ENCODE data around the gene MAGEL2. TPM values are rescaled to one million over a fixed set of nuclear protein-coding genes. Genes with fewer than 3 reads are reported as not detected.
"Not testable (repeated sequence)": the region's sequence is repeated elsewhere in the genome, so short reads cannot be mapped to it uniquely, and the experiment has no call there.

MAGEL2 gene
- total and polyA plus RNA-seq, 2 experiments from 2014 or later: 6.1 to 10.2 TPM

- no peak for DNase-seq (ENCODE audit: low read depth in 1 of 2, low spot score in 1 of 2)
- Histone ChIP-seq H3K27me3 (no peaks in the 10 kb centered on the region), H3K27ac (no peak overlapping the region), H3K36me3 (no peaks in the 10 kb centered on the region), H3K4me3 (no peak overlapping the region), H3K9me3 (ENCODE audit: low read depth) (no peaks in the 10 kb centered on the region), H3K4me1 (ENCODE audit: low read depth) (no peaks in the 10 kb centered on the region)
- TF ChIP-seq CTCF (IDR thresholded peaks at IDR 0.05; ENCODE audit: low read depth, low read length): no peak
These were observed 41.4 kb downstream of the MAGEL2 start for GRCh38 chr15:23606226-23606625.

- Histone ChIP-seq H3K36me3 (no peaks in the 10 kb centered on the region), H3K9me3 (ENCODE audit: low read depth) (no peaks in the 10 kb centered on the region), H3K27ac (no peak overlapping the region), H3K4me3 (no peak overlapping the region), H3K4me1 (ENCODE audit: low read depth) (no peaks in the 10 kb centered on the region), H3K27me3 (no peaks in the 10 kb centered on the region)
- DNase-seq (ENCODE audit: low read depth in 1 of 2, low spot score in 1 of 2): no peak
- TF ChIP-seq CTCF (IDR thresholded peaks at IDR 0.05; ENCODE audit: low read depth, low read length): no peak
These were observed 45.5 kb downstream of the MAGEL2 start for GRCh38 chr15:23602124-23602523.

GRCh38 chr15:23599053-23599452, 48.6 kb downstream of the MAGEL2 start:
- no peaks in the 10 kb centered on the region for H3K27me3 ChIP-seq
- H3K4me1 ChIP-seq (ENCODE audit: low read depth): no peaks in the 10 kb centered on the region
- no peak for DNase-seq (ENCODE audit: low read depth in 1 of 2, low spot score in 1 of 2)
- no peak for TF ChIP-seq CTCF (IDR thresholded peaks at IDR 0.05; ENCODE audit: low read depth, low read length)
- H3K9me3 ChIP-seq (ENCODE audit: low read depth): no peaks in the 10 kb centered on the region
- no peak overlapping the region for H3K27ac ChIP-seq
- H3K4me3 ChIP-seq: no peak overlapping the region
- H3K36me3 ChIP-seq: no peaks in the 10 kb centered on the region

- H3K27me3 ChIP-seq; H3K27ac ChIP-seq; H3K36me3 ChIP-seq; DNase-seq (ENCODE audit: low read depth in 1 of 2, low spot score in 1 of 2); H3K4me3 ChIP-seq; H3K9me3 ChIP-seq (ENCODE audit: low read depth); H3K4me1 ChIP-seq (ENCODE audit: low read depth): not testable (repeated sequence)
These were observed 50.4 kb downstream of the MAGEL2 start for GRCh38 chr15:23597278-23597677.

GRCh38 chr15:23596736-23597135, 50.9 kb downstream of the MAGEL2 start:
- no peak for DNase-seq (ENCODE audit: low read depth in 1 of 2, low spot score in 1 of 2)
- Histone ChIP-seq H3K4me1 (ENCODE audit: low read depth) (no peaks in the 10 kb centered on the region), H3K9me3 (ENCODE audit: low read depth) (no peaks in the 10 kb centered on the region), H3K4me3 (no peak overlapping the region), H3K27me3 (no peaks in the 10 kb centered on the region), H3K27ac (no peak overlapping the region), H3K36me3 (no peaks in the 10 kb centered on the region)
- no peak for TF ChIP-seq CTCF (IDR thresholded peaks at IDR 0.05; ENCODE audit: low read depth, low read length)

- Histone ChIP-seq H3K27me3 (no peaks in the 10 kb centered on the region), H3K4me3 (no peak overlapping the region), H3K36me3 (no peaks in the 10 kb centered on the region), H3K27ac (no peak overlapping the region), H3K9me3 (ENCODE audit: low read depth) (no peaks in the 10 kb centered on the region), H3K4me1 (ENCODE audit: low read depth) (no peaks in the 10 kb centered on the region)
- no peak for DNase-seq (ENCODE audit: low read depth in 1 of 2, low spot score in 1 of 2)
- TF ChIP-seq CTCF (IDR thresholded peaks at IDR 0.05; ENCODE audit: low read depth, low read length): no peak
These were observed 52.3 kb downstream of the MAGEL2 start for GRCh38 chr15:23595368-23595767.

Measured in cardiac muscle cell (in vitro differentiated cells and primary cell).